GM19193 (cell line): Measurements from ENCODE around the gene CSRP1.

ENCODE experiments used
- POLR2A ChIP-seq: IDR thresholded peaks from 4 replicates; pipeline ENCODE4 v1.6.1; 2011; ENCODE audit not compliant: insufficient read depth, insufficient read length; ENCODE audit errors: extremely low read depth

Gene CSRP1

GRCh38 chr1:201509601-201510374, 2.9 kb upstream of the CSRP1 start:
- TF ChIP-seq POLR2A = no peak

GRCh38 chr1:201508809-201509208, 1.9 kb upstream of the CSRP1 start:
- no peak for TF ChIP-seq POLR2A

- no peak for TF ChIP-seq POLR2A
These were observed 395 bp upstream of the CSRP1 start for GRCh38 chr1:201507360-201507675.

GRCh38 chr1:201506092-201506491, 831 bp downstream of the CSRP1 start:
- TF ChIP-seq POLR2A = no peak

DNA sequence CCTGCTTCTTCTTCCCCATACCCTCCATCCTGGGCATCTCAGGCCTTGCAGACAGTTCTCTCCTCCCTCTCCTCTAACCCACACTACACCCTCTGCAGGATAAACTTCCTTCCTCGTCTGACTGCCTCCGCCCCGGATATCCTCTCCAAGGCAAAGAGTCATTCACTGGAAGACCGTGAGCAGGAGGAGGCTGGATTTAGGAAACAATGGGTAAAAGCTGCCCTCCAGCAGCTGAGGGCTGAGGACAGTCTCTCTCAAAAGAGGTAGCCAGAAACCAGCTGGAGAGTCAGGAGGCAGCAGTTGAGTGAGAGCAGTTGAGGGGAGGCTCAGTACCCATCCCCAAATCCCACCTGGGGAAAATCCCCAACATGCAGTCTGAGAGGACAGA, 1.4 kb downstream of the CSRP1 start:
- no peak for TF ChIP-seq POLR2A

DNA sequence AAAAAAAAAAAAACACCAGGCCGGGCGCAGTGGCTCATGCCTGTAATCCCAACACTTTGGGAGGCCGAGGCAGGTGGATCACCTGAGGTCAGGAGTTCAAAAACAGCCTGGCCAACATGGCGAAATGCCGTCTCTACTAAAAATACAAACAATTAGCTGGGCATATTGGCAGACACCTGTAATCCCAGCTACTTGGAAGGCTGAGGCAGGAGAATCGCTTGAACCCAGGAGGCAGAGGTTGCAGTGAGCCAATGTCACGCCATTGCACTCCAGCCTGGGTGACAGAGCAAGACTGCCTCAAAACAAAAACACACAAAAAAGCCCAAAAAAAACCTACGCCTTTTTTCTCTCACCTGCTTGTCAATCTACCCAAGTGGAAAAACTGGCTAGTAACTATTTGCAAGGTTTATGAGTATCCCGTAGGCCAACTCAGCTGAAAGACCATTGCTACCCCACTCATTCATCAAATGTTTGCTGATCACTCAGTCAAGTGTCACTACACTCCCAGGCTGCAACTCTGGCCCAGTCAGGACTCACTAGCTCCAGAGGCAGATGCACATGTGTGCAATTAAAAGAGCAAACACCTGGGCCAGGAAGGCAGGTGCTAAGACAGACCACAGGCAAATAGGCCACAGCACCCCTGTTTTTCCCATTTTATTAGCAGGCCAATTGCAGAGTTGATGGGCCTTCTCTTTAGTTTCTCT, 2.0 kb downstream of the CSRP1 start:
- TF ChIP-seq POLR2A = no peak

DNA sequence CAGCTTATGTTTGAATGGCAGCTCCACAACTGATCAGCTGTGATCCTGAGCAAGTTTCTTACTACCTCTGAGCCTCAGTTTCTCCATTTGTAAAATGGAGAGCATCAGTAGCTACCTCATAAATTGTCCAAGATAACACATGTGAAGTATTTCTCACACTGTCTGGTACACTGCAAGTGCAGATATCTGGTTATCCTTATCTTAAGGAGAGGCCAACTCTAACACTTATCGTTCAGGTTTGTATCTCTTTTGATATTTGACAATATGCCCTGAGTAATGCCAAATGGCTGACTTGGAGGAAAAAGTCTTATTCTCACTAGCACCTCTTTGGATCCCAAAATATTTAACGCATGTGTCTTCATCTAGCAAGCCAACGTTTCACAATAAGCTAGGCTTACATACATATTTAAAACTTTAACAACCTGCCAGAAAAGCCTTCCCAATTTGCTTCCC, 2.7 kb downstream of the CSRP1 start:
- TF ChIP-seq POLR2A = no peak

DNA sequence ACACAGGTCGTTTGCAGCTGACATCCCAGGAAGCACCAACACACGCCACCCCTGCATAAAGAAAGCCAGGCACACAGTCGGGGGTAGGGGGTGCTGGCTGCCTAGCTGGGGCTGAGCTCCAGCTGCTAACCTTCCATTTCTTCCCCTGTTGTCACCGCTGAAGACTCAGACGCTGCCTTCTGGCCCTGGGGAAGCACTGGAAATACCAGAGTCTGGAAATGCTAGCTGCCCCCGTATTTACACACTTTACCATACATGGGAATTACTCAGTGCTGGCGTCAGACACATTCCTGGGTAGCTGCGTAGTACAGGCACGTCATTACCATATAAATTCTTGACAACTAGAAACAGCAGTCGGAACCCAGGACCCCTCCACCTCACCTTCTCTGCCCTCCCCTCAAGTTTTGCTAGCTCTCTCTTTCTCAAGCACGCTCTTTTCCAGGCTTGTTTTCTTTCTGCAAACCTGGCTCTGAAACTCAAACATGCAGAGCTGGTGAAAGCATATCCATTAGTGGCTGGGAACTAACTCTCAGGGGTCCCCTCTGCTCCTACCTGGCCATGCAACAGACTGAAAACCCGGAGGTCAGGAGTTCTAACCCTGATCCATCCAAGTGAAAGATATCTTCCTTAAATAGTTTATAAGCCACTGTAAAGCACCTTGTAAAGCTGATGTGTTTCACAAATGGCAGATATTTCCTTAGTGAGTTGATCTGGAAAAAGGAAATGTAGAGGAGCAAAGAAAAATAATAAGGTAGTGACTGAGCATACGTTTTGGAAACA, 3.3 kb downstream of the CSRP1 start:
- TF ChIP-seq POLR2A = no peak

GRCh38 chr1:201502511-201502857, 4.4 kb downstream of the CSRP1 start:
- TF ChIP-seq POLR2A = no peak

- TF ChIP-seq POLR2A = no peak
These were observed 5.0 kb downstream of the CSRP1 start for GRCh38 chr1:201501812-201502510.

DNA sequence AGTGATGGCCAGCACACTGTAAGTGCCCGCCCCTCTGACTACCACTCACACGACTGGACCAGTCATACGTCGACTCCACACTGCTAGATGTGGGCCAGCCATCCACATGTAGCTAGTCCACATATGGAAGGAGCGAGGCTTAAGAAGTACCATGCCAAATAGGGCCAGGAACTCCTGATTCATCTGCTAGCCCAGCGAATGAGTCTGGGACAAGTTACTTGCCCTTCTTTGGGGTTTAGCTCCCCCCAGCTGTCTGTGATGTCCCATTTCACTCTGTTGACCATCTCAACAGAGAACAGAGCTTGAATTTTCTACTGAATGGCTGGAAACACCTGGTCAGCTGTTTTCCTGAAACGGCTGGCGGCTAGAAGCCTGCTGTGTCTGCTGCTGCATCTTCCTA, 5.8 kb downstream of the CSRP1 start:
- TF ChIP-seq POLR2A = no peak

DNA sequence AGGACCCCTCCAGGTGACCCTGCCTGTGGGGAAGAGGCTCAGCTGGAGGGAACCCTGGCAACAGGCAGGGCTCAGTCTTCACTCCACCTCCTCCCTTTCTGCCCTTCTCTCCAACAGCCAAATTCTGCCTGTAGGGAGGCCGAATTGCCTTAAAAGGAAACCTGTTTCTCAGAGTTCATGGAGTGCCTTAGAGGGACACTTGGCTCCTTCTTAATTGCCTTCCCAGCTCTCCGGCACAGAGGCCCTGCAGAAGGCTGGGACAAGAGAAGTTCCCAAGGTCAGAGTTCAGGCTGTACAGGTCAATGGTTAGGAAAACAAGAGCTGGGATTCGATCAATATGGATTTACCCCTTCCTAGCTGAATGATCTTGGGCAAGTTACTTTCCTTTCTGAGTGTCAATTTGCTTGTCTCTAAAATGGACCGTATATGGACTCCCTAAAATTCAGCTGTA, 6.2 kb downstream of the CSRP1 start:
- TF ChIP-seq POLR2A = no peak

GRCh38 chr1:201499795-201500669, 6.9 kb downstream of the CSRP1 start:
- no peak for TF ChIP-seq POLR2A

- TF ChIP-seq POLR2A = no peak
These were observed 7.7 kb downstream of the CSRP1 start for GRCh38 chr1:201499191-201499590.

DNA sequence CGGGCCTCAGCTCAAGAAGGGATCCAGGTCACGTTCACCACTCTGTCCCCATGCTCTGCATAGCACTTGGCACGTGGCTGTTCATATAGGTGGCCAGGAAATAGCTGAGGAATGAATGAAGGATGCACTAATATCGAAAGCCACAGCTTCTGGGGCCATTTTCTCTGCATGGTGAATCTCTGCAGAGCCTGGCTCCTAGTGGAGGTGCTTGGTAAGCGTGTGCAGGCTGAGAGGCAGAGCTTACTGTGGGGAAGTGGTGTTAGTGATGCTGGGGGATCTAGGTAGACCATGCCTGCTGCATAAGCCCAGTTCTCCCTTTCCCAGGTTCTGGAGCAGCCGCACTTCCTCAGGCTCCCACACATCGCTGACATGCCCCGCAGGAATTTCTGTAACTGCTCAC, 8.3 kb downstream of the CSRP1 start:
- TF ChIP-seq POLR2A = no peak

DNA sequence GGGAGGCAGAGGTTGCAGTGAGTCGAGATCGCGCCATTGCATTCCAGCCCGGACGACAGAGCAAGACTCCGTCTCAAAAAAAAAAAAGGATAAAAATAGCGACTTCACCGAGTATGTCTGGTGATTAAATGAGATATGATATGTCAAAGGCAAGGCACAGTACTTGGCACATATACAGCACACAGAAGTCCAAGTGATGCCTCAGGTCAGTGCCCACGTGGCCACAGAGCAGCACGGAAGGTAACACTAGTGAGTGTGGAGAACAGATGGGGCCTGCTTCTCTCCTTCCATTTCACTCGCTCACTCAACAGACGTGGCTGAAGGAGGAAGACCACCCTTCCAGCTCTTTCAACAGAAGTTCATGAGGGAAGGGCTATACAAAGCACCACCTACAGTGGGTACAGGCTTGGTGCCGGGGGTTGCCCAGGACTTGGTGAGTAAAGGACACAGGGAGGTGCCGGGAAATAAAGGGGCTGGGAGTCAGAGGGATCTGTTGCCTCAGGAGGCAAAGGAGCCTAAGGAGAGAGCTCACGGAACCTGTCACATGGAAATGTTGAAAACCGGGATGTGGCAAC, 8.9 kb downstream of the CSRP1 start:
- TF ChIP-seq POLR2A = no peak
